Measurements from ENCODE around the gene ACTR10.

The ACTR10 gene

DNA sequence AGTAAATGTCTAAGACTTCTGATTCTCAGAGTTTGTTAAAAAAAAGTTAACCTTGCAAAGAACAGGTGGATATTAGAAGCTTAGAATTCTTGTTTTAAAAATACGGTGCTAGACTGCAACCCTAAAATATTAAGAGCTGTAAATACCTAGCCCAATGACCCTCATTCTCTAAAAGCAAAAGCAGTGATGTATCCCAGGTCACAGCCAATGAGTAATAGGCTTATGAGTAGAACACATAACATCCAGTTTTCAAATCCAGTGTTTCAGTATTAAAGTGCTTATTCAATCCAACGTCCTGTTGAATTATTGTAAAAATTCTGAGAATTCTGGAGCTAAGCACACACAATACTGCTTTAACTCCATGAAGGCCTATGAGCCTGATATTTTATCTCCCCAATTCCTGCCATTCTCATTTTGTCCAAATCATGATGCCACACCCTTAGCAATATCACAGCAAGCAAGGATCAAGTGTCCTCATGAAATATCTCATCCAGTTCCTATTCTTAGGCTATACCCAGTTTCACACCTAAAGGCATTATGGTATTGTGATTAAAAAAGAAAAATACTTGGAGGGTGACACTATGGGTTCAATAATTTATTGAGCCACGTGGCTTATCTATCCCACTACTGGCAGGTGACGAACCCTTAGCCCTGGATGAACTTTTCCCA, 83.1 kb downstream of the ACTR10 start:
- DNase-seq: no peak

- no peak for DNase-seq
Observed at GRCh38 chr14:58283730-58284129, 83.8 kb downstream of the ACTR10 start.

DNA sequence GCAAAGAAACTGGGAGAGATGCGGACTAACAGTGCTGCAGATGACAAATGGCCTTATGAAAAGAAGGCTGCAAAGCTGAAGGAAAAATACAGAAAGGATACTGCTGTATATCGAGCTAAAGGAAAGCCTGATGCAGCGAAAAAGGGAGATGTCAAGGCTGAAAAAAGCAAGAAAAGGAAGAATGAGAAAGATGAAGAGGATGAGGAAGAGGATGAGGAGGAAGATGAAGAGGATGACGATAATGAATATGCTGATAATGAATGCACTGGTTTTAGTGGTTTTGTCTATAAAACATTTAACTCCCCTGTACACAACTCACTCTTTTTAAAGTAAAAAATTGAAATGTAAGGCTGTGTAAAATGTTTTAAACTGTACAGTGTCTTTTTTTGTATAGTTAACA, 85.2 kb downstream of the ACTR10 start:
- no peak for DNase-seq
